Measurements from ENCODE around the gene UGT1A5. TPM values are rescaled to one million over a fixed set of nuclear protein-coding genes. Genes with fewer than 3 reads are reported as not detected.
"Not testable (repeated sequence)": the region's sequence is repeated elsewhere in the genome, so short reads cannot be mapped to it uniquely, and the experiment has no call there.

UGT1A5 gene
- total RNA-seq, 2 donors from 2014 or later, result not detected

DNA sequence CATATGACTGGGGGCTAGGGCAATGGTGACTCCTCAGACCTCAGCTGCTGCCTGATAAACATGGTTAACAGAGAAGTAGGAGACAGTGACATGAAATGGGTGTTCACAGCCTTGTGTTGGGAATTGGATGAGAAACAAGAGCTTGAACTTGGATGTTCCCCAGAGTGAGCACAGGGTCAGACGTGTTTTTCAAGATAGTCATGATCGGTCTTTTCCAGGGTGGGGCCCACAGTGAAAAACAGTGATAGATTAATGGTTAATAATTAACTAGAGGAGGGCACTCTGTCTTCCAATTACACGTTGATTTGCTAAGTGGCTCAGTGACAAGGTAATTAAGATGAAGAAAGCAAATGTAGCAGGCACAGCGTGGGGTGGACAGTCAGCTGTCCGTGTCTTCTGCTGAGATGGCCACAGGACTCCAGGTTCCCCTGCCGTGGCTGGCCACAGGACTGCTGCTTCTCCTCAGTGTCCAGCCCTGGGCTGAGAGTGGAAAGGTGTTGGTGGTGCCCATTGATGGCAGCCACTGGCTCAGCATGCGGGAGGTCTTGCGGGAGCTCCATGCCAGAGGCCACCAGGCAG lies 16.1 kb downstream of the UGT1A5 start, which contains the start of gene UGT1A3:
TSS of gene UGT1A3 (plus strand) at position 320 of the 579 bp plus-strand sequence. CDS start at position 405, 85 bp downstream.
- no peaks in the 10 kb centered on the region for H3K36me3 Mint-ChIP-seq (ENCODE audit: low read depth)
- H3K27me3 Mint-ChIP-seq (ENCODE audit: insufficient read depth), result peaks cover 13% of the 10 kb centered on the region
- peaks cover 2% of the 10 kb centered on the region for H3K4me1 Mint-ChIP-seq
- Histone ChIP-seq H3K4me3 (ENCODE audit: low read length) (no peak within 1 kb of the TSS), H3K36me3 (ENCODE audit: control insufficient read depth, insufficient read depth, low read length) (no peaks in the 10 kb centered on the region), H3K27me3 (ENCODE audit: control insufficient read depth, insufficient read depth, low read length, poor library complexity, severe bottlenecking) (no peaks in the 10 kb centered on the region), H3K9ac (ENCODE audit: extremely low read depth, low read length, poor library complexity, severe bottlenecking) (no peak within 1 kb of the TSS), H3K27ac (ENCODE audit: low read depth, low read length) (no peak within 1 kb of the TSS), H3K9me3 (ENCODE audit: control insufficient read depth, low read length) (peaks cover 6% of the 10 kb centered on the region), H3K4me1 (ENCODE audit: control insufficient read depth, insufficient read depth, low read length) (no peaks in the 10 kb centered on the region)
- WGBS, 2 experiments (ENCODE audit: insufficient coverage in 1 of 2, insufficient read length in 1 of 2), result 88 to 93% methylated on average over 4 to 8 of the region's 8 CpGs
- no peak within 1 kb of the TSS for H3K4me3 Mint-ChIP-seq
- no peak within 1 kb of the TSS for H3K27ac Mint-ChIP-seq
- H3K9me3 Mint-ChIP-seq, result peaks cover 30% of the 10 kb centered on the region
- DNase-seq, result no peak
- TF ChIP-seq, protein P1, sequence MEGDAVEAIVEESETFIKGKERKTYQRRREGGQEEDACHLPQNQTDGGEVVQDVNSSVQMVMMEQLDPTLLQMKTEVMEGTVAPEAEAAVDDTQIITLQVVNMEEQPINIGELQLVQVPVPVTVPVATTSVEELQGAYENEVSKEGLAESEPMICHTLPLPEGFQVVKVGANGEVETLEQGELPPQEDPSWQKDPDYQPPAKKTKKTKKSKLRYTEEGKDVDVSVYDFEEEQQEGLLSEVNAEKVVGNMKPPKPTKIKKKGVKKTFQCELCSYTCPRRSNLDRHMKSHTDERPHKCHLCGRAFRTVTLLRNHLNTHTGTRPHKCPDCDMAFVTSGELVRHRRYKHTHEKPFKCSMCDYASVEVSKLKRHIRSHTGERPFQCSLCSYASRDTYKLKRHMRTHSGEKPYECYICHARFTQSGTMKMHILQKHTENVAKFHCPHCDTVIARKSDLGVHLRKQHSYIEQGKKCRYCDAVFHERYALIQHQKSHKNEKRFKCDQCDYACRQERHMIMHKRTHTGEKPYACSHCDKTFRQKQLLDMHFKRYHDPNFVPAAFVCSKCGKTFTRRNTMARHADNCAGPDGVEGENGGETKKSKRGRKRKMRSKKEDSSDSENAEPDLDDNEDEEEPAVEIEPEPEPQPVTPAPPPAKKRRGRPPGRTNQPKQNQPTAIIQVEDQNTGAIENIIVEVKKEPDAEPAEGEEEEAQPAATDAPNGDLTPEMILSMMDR (conservative IDR thresholded peaks at IDR 0.05), result no peak

GRCh38 chr2:233736868-233737653 lies 24.4 kb downstream of the UGT1A5 start:
- H3K4me1 ChIP-seq (ENCODE audit: control insufficient read depth, insufficient read depth, low read length); H3K27ac Mint-ChIP-seq; H3K4me1 Mint-ChIP-seq; H3K36me3 ChIP-seq (ENCODE audit: control insufficient read depth, insufficient read depth, low read length); H3K27ac ChIP-seq (ENCODE audit: low read depth, low read length); H3K36me3 Mint-ChIP-seq (ENCODE audit: low read depth); H3K9ac ChIP-seq (ENCODE audit: extremely low read depth, low read length, poor library complexity, severe bottlenecking); H3K4me3 ChIP-seq (ENCODE audit: low read length); H3K4me3 Mint-ChIP-seq; H3K27me3 Mint-ChIP-seq (ENCODE audit: insufficient read depth); DNase-seq; H3K27me3 ChIP-seq (ENCODE audit: control insufficient read depth, insufficient read depth, low read length, poor library complexity, severe bottlenecking): not testable (repeated sequence)
- H3K9me3 Mint-ChIP-seq, result peaks cover 26% of the 10 kb centered on the region
- peaks cover 22% of the 10 kb centered on the region for H3K9me3 ChIP-seq (ENCODE audit: control insufficient read depth, low read length)
- 90 to 93% methylated on average over 11 to 14 of the region's 14 CpGs for WGBS, 2 experiments (ENCODE audit: insufficient coverage in 1 of 2, insufficient read length in 1 of 2)

DNA sequence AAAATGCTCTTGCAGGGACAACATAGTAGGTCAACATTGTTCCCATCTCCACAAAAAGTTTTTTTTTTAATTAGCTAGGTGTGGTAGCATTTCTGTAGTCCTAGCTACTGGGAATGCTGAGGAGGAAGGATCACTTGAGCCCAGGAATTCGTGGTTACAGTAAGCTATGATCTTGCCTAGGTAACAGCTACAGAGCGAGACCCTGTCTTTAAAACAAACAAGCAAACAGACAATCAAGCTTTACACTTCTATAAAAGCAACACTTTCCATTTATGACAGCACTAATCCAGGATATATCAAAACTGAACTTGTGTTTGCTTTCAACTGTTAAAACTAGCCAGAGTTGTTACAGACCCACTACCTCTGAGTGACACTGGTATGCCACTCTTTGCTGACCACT lies 28.2 kb downstream of the UGT1A5 start:
- DNase-seq, result no peak
- H3K36me3 Mint-ChIP-seq (ENCODE audit: low read depth), result no peaks in the 10 kb centered on the region
- Histone ChIP-seq H3K9ac (ENCODE audit: extremely low read depth, low read length, poor library complexity, severe bottlenecking) (no peak overlapping the region), H3K27ac (ENCODE audit: low read depth, low read length) (no peak overlapping the region), H3K4me1 (ENCODE audit: control insufficient read depth, insufficient read depth, low read length) (no peaks in the 10 kb centered on the region), H3K9me3 (ENCODE audit: control insufficient read depth, low read length) (peaks cover 22% of the 10 kb centered on the region), H3K36me3 (ENCODE audit: control insufficient read depth, insufficient read depth, low read length) (no peaks in the 10 kb centered on the region), H3K27me3 (ENCODE audit: control insufficient read depth, insufficient read depth, low read length, poor library complexity, severe bottlenecking) (no peaks in the 10 kb centered on the region), H3K4me3 (ENCODE audit: low read length) (no peak overlapping the region)
- peaks cover 8% of the 10 kb centered on the region for H3K27me3 Mint-ChIP-seq (ENCODE audit: insufficient read depth)
- no peaks in the 10 kb centered on the region for H3K4me1 Mint-ChIP-seq
- TF ChIP-seq, protein P1 (conservative IDR thresholded peaks at IDR 0.05), result no peak
- no peak overlapping the region for H3K27ac Mint-ChIP-seq
- no peak overlapping the region for H3K4me3 Mint-ChIP-seq
- 63 to 79% methylated on average over 1 to 2 of the region's 2 CpGs for WGBS, 2 experiments (ENCODE audit: insufficient coverage in 1 of 2, insufficient read length in 1 of 2)
- peaks cover 26% of the 10 kb centered on the region for H3K9me3 Mint-ChIP-seq

Measured in endodermal cell (in vitro differentiated cells).